ENCODE results near the gene PRR7.

PRR7 gene

GRCh38 chr5:177454397-177455035 is 7.9 kb downstream of the PRR7 start:
- peak; percentile 99 for DNase-seq

- DNase-seq, result peak; percentile 96
Measured at GRCh38 chr5:177455036-177455660, 8.5 kb downstream of the PRR7 start.

- peak; percentile 97 for DNase-seq
Measured at GRCh38 chr5:177455661-177456590, 9.3 kb downstream of the PRR7 start.

- DNase-seq, result no peak
Measured at GRCh38 chr5:177456591-177456964, 10.0 kb downstream of the PRR7 start.

- peak; percentile 45 for DNase-seq
Measured at GRCh38 chr5:177456976-177457851, 10.6 kb downstream of the PRR7 start.

- DNase-seq, result no peak
Measured at GRCh38 chr5:177457852-177458681, 11.5 kb downstream of the PRR7 start.

- DNase-seq, result peak; percentile 17
Measured at GRCh38 chr5:177458912-177459350, 12.3 kb downstream of the PRR7 start.

- no peak for DNase-seq
Measured at GRCh38 chr5:177459357-177459756, 12.7 kb downstream of the PRR7 start.

GRCh38 chr5:177459819-177460628 is 13.4 kb downstream of the PRR7 start:
- DNase-seq, result no peak

- no peak for DNase-seq
Measured at GRCh38 chr5:177462021-177462670, 15.5 kb downstream of the PRR7 start.

GRCh38 chr5:177465044-177465443 is 18.4 kb downstream of the PRR7 start:
- DNase-seq, result no peak

- no peak for DNase-seq
Measured at GRCh38 chr5:177466861-177467260, 20.2 kb downstream of the PRR7 start.

- no peak for DNase-seq
Measured at GRCh38 chr5:177467436-177467835, 20.8 kb downstream of the PRR7 start.

- DNase-seq, result no peak
Measured at GRCh38 chr5:177468329-177468684, 21.7 kb downstream of the PRR7 start.

GRCh38 chr5:177468685-177469628 is 22.3 kb downstream of the PRR7 start:
- DNase-seq, result no peak

GRCh38 chr5:177469750-177470525 is 23.3 kb downstream of the PRR7 start:
- no peak for DNase-seq

GRCh38 chr5:177470759-177471536 is 24.3 kb downstream of the PRR7 start:
- no peak for DNase-seq

Measured in activated T-cell treated with anti-CD3 and anti-CD28 coated beads, Interleukin-2, amount 50 U/mL, for 1 hour (primary cell).